IMR-90 (cell line): ENCODE results near the gene SPIC. TPM values are rescaled to one million over a fixed set of nuclear protein-coding genes. Genes with fewer than 3 reads are reported as not detected.

ENCODE experiments used
- ATAC-seq: fragments of 200-7000 bp; cut with Tn5 transposase; 2 replicates; pipeline ENCODE4 v1.9.1; 2020; ENCODE audit warnings: low read depth, mild to moderate bottlenecking, moderate library complexity
- BruUV-seq: library from RNA; stranded (reverse); fragments of 400-500 nt; replicated peaks from 2 replicates; lab custom pipeline; 2021; lab: Mats Ljungman, UMichigan
- CTCF ChIA-PET: fragments of 300-600 bp; formaldehyde crosslinking; extraction: SDS; loops from one replicate; lab custom pipeline; 2021; ENCODE audit warnings: antibody characterized with exemption; lab: Yijun Ruan, JAX
- POLR2A ChIA-PET: fragments of 300-600 bp; sonication (Branson Sonifier 250); formaldehyde crosslinking; loops from one replicate; lab custom pipeline; 2022; ENCODE audit warnings: antibody characterized with exemption; ENCODE audit not compliant: unreplicated experiment; lab: Charles Lee
- DNase-seq: peaks from one replicate; pipeline ENCODE4 v3.0.0; 2013
- H2AFZ ChIP-seq: replicated peaks from 2 replicates; pipeline ENCODE3; 2013; ENCODE audit warnings: low read length, mild to moderate bottlenecking; ENCODE audit not compliant: poor library complexity
- H2AK5ac ChIP-seq: 2 replicates; pipeline ENCODE4 v1.6.1; 2013; ENCODE audit warnings: low read depth, low read length, inconsistent platforms
- H2AK9ac ChIP-seq: replicated peaks from 2 replicates; pipeline ENCODE3; 2013; ENCODE audit warnings: mild to moderate bottlenecking, low read depth, low read length, moderate library complexity; ENCODE audit not compliant: poor library complexity
- H2BK120ac ChIP-seq: 2 replicates; pipeline ENCODE4 v1.6.1; 2013; ENCODE audit warnings: low read depth, low read length, inconsistent platforms
- H2BK15ac ChIP-seq: 3 replicates; pipeline ENCODE4 v1.6.1; 2013; ENCODE audit warnings: low read depth, low read length, inconsistent platforms
- H2BK20ac ChIP-seq: 2 replicates; pipeline ENCODE4 v1.6.1; 2013; ENCODE audit warnings: low read depth, mild to moderate bottlenecking, inconsistent platforms, low read length, moderate library complexity
- H2BK5ac ChIP-seq: 2 replicates; pipeline ENCODE4 v1.6.1; 2013; ENCODE audit warnings: mild to moderate bottlenecking, low read depth, low read length, inconsistent platforms; ENCODE audit not compliant: poor library complexity, severe bottlenecking
- H3K14ac ChIP-seq: replicated peaks from 2 replicates; pipeline ENCODE4 v1.6.1; 2013; ENCODE audit warnings: low read depth, low read length, inconsistent platforms
- H3K18ac ChIP-seq: 2 replicates; pipeline ENCODE4 v1.6.1; 2013; ENCODE audit warnings: low read depth, low read length, control low read depth
- H3K23ac ChIP-seq: 2 replicates; pipeline ENCODE4 v1.6.1; 2013; ENCODE audit warnings: low read depth, low read length, inconsistent platforms
- H3K27ac ChIP-seq: 2 replicates; pipeline ENCODE4 v1.5.1; 2013; ENCODE audit warnings: mild to moderate bottlenecking, control low read depth, low read length; ENCODE audit not compliant: insufficient read depth
- H3K27me3 ChIP-seq: 2 replicates; pipeline ENCODE4 v1.6.1; 2013; ENCODE audit warnings: low read length; ENCODE audit not compliant: control insufficient read depth, insufficient read depth
- H3K36me3 ChIP-seq: 2 replicates; pipeline ENCODE4 v1.6.1; 2013; ENCODE audit warnings: low read length, mixed read lengths; ENCODE audit not compliant: control insufficient read depth, insufficient read depth
- H3K4ac ChIP-seq: 2 replicates; pipeline ENCODE4 v1.6.1; 2013; ENCODE audit warnings: low read depth, low read length, inconsistent platforms
- H3K4me1 ChIP-seq: 2 replicates; pipeline ENCODE4 v1.6.1; 2013; ENCODE audit warnings: low read length, mixed read lengths; ENCODE audit not compliant: control insufficient read depth, insufficient read depth
- H3K4me2 ChIP-seq: 2 replicates; pipeline ENCODE4 v1.6.1; 2013; ENCODE audit warnings: low read depth, mild to moderate bottlenecking, control low read depth, low read length, moderate library complexity
- H3K4me3 ChIP-seq: 2 replicates; pipeline ENCODE4 v1.5.1; 2013; ENCODE audit warnings: low read depth, mild to moderate bottlenecking, control low read depth, low read length, moderate library complexity; ENCODE audit not compliant: insufficient read depth
- H3K56ac ChIP-seq: 2 replicates; pipeline ENCODE4 v1.6.1; 2013; ENCODE audit warnings: low read length, inconsistent platforms; ENCODE audit not compliant: insufficient read depth; ENCODE audit errors: extremely low read depth
- H3K79me1 ChIP-seq, 2 experiments: 2 replicates each; pipeline ENCODE4 v1.6.1; 2013; ENCODE audit warnings: low read length in 2 of 2, inconsistent platforms in 1 of 2, low read depth in 1 of 2
- H3K9ac ChIP-seq: 2 replicates; pipeline ENCODE4 v1.6.1; 2013; ENCODE audit warnings: low read depth, low read length, control low read depth
- H3K9me1 ChIP-seq: 2 replicates; pipeline ENCODE4 v1.6.1; 2013; ENCODE audit warnings: low read length, inconsistent platforms; ENCODE audit not compliant: insufficient read depth
- H3K9me3 ChIP-seq: 2 replicates; pipeline ENCODE4 v1.6.1; 2013; ENCODE audit warnings: low read length; ENCODE audit not compliant: control insufficient read depth, insufficient read depth
- H4K20me1 ChIP-seq: 2 replicates; pipeline ENCODE4 v1.6.1; 2013; ENCODE audit warnings: low read length, inconsistent platforms; ENCODE audit not compliant: insufficient read depth
- H4K5ac ChIP-seq: 2 replicates; pipeline ENCODE4 v1.6.1; 2013; ENCODE audit warnings: mild to moderate bottlenecking, low read depth, low read length, control low read depth
- H4K8ac ChIP-seq, 2 experiments: 2 replicates each; pipeline ENCODE4 v1.6.1; 2013; ENCODE audit warnings: low read depth in 2 of 2, low read length in 2 of 2, control low read depth in 1 of 2, inconsistent platforms in 1 of 2
- H4K91ac ChIP-seq: 2 replicates; pipeline ENCODE4 v1.6.1; 2013; ENCODE audit warnings: low read depth, low read length, inconsistent platforms; ENCODE audit not compliant: insufficient read depth
- FOS ChIP-seq: fragments of 150-350 bp; IDR thresholded peaks from 2 replicates; pipeline ENCODE4 v1.6.1; 2016; ENCODE audit warnings: low read depth, low read length
- MAFK ChIP-seq: IDR thresholded peaks from 2 replicates; pipeline ENCODE4 v1.6.1; 2012; ENCODE audit warnings: low read depth, low read length, improper control_type of control experiment
- MAZ ChIP-seq: IDR thresholded peaks from 2 replicates; pipeline ENCODE4 v1.6.1; 2012; ENCODE audit warnings: low read depth, mild to moderate bottlenecking, low read length, improper control_type of control experiment, moderate library complexity, borderline replicate concordance
- MXI1 ChIP-seq: IDR thresholded peaks from 2 replicates; pipeline ENCODE4 v1.6.1; 2012; ENCODE audit warnings: low read depth, mild to moderate bottlenecking, low read length, moderate library complexity, borderline replicate concordance
- POLR2A ChIP-seq: IDR thresholded peaks from 2 replicates; pipeline ENCODE4 v1.6.1; 2012; ENCODE audit warnings: mild to moderate bottlenecking, low read depth, low read length
- RFX5 ChIP-seq: IDR thresholded peaks from 2 replicates; pipeline ENCODE4 v1.8.0; 2012; ENCODE audit warnings: low read depth, mild to moderate bottlenecking, low read length, moderate library complexity
- WGBS, 2 experiments: methylation state at CpG; one replicate each; pipeline versions ENCODE4 v1.1.5 to v1.1.7; 2013; ENCODE audit warnings: missing lambda C conversion rate in 2 of 2; ENCODE audit not compliant: insufficient read length in 1 of 2; ENCODE audit errors: extremely low coverage in 2 of 2; 5-methylcytosine and 5-hydroxymethylcytosine counted together
- dilution Hi-C: fragments of 300-500 bp; cut with HindIII; formaldehyde crosslinking; loops from one replicate; pipeline ENCODE4 v1.14.3; 2018; ENCODE audit warnings: low sequenced_read_pairs; ENCODE audit not compliant: unreplicated experiment
- in situ Hi-C: fragments of 300-500 bp; cut with MboI; formaldehyde crosslinking; loops from 3 replicates; pipeline ENCODE4 v1.14.3; 2019; ENCODE audit warnings: low sequenced_read_pairs, inconsistent platforms, mixed read lengths
- intact Hi-C: fragments of 100-400 bp; cut with micrococcal nuclease; formaldehyde crosslinking; loops from 2 replicates; pipeline ENCODE4 v1.10.0; 2022
- polyA plus RNA-seq, 3 experiments: library from polyadenylated mRNA; depleted of rRNA; stranded (reverse); fragments of >200 nt; gene quantifications; 2 replicates each; pipeline ENCODE4 v1.2.3, GENCODE V29; 2012; ENCODE audit warnings: low replicate concordance in 1 of 3
- total RNA-seq: library from RNA; depleted of rRNA; stranded (reverse); fragments of >200 nt; gene quantifications from 2 replicates; pipeline ENCODE4 v1.2.3, GENCODE V29; 2012
- TF ChIP-seq, protein P1 (sequence below): conservative IDR thresholded peaks from 2 replicates; pipeline ENCODE4 v1.5.1; 2012; ENCODE audit warnings: mild to moderate bottlenecking, low read depth, low read length, improper control_type of control experiment
- TF ChIP-seq, protein P2 (sequence below): fragments of 150-350 bp; IDR thresholded peaks from 2 replicates; pipeline ENCODE4 v1.6.1; 2016; ENCODE audit warnings: low read depth, mild to moderate bottlenecking, low read length, moderate library complexity, borderline replicate concordance

Gene SPIC
- total and polyA plus RNA-seq, 2 of the 4 experiments (the other 2 are of a cell fraction): not detected

DNA sequence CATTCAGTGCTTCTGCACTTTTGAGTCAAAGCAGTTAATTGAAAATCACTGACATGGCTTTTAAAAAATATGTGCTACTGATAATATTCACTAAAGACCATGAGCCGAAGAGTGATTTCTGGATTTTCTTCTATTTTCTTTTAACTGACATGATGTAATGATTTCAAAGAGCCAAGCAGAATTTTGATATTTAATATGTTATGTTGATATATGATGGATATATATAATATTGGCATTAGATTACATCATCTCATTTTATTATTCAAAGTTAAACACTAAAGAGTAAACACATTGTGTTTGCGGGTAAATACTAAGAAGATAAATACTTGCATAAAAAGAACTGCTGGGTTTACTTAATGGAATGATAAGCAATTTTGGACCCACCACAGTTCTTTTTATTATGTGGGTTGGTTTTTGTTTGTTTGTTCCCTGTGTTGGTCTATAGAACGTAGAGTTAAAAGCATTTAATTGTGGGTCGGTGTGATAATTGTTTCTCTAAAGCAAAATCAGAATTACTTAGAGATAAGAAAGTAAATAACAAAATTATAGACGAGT is 692 bp downstream of the SPIC start:
- no peaks in the 10 kb centered on the region for H3K36me3 ChIP-seq
- H3K9ac ChIP-seq: no peak overlapping the region
- BruUV-seq: no TSS peak
- H2BK20ac ChIP-seq: no peak overlapping the region
- in situ Hi-C loops: no loop called here
- H3K4ac ChIP-seq: no peak overlapping the region
- no peak overlapping the region for H4K5ac ChIP-seq
- no peak overlapping the region for H3K14ac ChIP-seq
- no peaks in the 10 kb centered on the region for H3K9me3 ChIP-seq
- CTCF ChIA-PET: no interaction called here
- H3K23ac ChIP-seq: no peak overlapping the region
- no peaks in the 10 kb centered on the region for H3K9me1 ChIP-seq
- no peak overlapping the region for H4K8ac ChIP-seq
- intact Hi-C loops: no loop called here
- ATAC-seq (no peak), DNase-seq (no peak)
- no peak overlapping the region for H2AFZ ChIP-seq
- H4K20me1 ChIP-seq: no peaks in the 10 kb centered on the region
- H2BK15ac ChIP-seq: no peak overlapping the region
- no peak overlapping the region for H4K91ac ChIP-seq
- no peak overlapping the region for H2AK5ac ChIP-seq
- no peaks in the 10 kb centered on the region for H3K4me1 ChIP-seq
- H2AK9ac ChIP-seq: no peak overlapping the region
- no peak overlapping the region for H3K56ac ChIP-seq
- H3K4me3 ChIP-seq: no peak overlapping the region
- TF ChIP-seq, protein P1, sequence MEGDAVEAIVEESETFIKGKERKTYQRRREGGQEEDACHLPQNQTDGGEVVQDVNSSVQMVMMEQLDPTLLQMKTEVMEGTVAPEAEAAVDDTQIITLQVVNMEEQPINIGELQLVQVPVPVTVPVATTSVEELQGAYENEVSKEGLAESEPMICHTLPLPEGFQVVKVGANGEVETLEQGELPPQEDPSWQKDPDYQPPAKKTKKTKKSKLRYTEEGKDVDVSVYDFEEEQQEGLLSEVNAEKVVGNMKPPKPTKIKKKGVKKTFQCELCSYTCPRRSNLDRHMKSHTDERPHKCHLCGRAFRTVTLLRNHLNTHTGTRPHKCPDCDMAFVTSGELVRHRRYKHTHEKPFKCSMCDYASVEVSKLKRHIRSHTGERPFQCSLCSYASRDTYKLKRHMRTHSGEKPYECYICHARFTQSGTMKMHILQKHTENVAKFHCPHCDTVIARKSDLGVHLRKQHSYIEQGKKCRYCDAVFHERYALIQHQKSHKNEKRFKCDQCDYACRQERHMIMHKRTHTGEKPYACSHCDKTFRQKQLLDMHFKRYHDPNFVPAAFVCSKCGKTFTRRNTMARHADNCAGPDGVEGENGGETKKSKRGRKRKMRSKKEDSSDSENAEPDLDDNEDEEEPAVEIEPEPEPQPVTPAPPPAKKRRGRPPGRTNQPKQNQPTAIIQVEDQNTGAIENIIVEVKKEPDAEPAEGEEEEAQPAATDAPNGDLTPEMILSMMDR: no peak
- TF ChIP-seq RFX5 (no peak), MAFK (no peak), MXI1 (no peak), POLR2A (no peak), MAZ (no peak), FOS (no peak)
- TF ChIP-seq, protein P2, sequence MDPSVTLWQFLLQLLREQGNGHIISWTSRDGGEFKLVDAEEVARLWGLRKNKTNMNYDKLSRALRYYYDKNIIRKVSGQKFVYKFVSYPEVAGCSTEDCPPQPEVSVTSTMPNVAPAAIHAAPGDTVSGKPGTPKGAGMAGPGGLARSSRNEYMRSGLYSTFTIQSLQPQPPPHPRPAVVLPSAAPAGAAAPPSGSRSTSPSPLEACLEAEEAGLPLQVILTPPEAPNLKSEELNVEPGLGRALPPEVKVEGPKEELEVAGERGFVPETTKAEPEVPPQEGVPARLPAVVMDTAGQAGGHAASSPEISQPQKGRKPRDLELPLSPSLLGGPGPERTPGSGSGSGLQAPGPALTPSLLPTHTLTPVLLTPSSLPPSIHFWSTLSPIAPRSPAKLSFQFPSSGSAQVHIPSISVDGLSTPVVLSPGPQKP: no peak
- dilution Hi-C loops: no loop called here
- POLR2A ChIA-PET: no interaction called here
- no peak overlapping the region for H2BK120ac ChIP-seq
- no peak overlapping the region for H3K4me2 ChIP-seq
- no peaks in the 10 kb centered on the region for H3K79me1 ChIP-seq
- no CpG with 5 or more reads among the region's 5 CpGs for WGBS, 2 experiments
- H2BK5ac ChIP-seq: no peak overlapping the region
- no peak overlapping the region for H3K27ac ChIP-seq
- H3K27me3 ChIP-seq: no peaks in the 10 kb centered on the region; the same call in 1 of the 2 replicates
- no peak overlapping the region for H3K18ac ChIP-seq
